MCF 10A (cell line): ENCODE results near the gene VN1R2. TPM values are rescaled to one million over a fixed set of nuclear protein-coding genes. Genes with fewer than 3 reads are reported as not detected.
"Not testable (repeated sequence)": the region's sequence is repeated elsewhere in the genome, so short reads cannot be mapped to it uniquely, and the experiment has no call there.

Source experiments
- BruUV-seq: library from RNA; stranded (reverse); fragments of 400-500 nt; replicated peaks from 2 replicates; lab custom pipeline; 2021; lab: Mats Ljungman, UMichigan
- CTCF ChIA-PET: fragments of 300-600 bp; sonication (Branson Sonifier 250); formaldehyde crosslinking; extraction: SDS; loops from one replicate; lab custom pipeline; 2021; ENCODE audit warnings: antibody characterized with exemption, inconsistent platforms; lab: Yijun Ruan, JAX
- POLR2A ChIA-PET: fragments of 300-600, 350-650 bp; sonication (Branson Sonifier 250); formaldehyde crosslinking; extraction: SDS; loops from one replicate; lab custom pipeline; 2020; ENCODE audit warnings: antibody characterized with exemption, inconsistent platforms; lab: Yijun Ruan, JAX
- DNase-seq: peaks from one replicate; pipeline ENCODE4 v3.0.0-alpha.2; 2018; ENCODE audit not compliant: unreplicated experiment
- H3K27ac Mint-ChIP-seq: one replicate; pipeline ENCODE4 v1.8.0; 2022; ENCODE audit warnings: mild to moderate bottlenecking, low read depth, mixed read lengths; ENCODE audit not compliant: unreplicated experiment
- H3K27me3 Mint-ChIP-seq: one replicate; pipeline ENCODE4 v1.8.0; 2022; ENCODE audit warnings: mixed read lengths; ENCODE audit not compliant: insufficient read depth, unreplicated experiment
- H3K36me3 Mint-ChIP-seq: one replicate; pipeline ENCODE4 v1.8.0; 2022; ENCODE audit warnings: mild to moderate bottlenecking, moderate library complexity, mixed read lengths; ENCODE audit not compliant: insufficient read depth, unreplicated experiment
- H3K4me1 Mint-ChIP-seq: one replicate; pipeline ENCODE4 v1.8.0; 2022; ENCODE audit warnings: mixed read lengths; ENCODE audit not compliant: insufficient read depth, unreplicated experiment
- H3K4me3 Mint-ChIP-seq: one replicate; pipeline ENCODE4 v1.8.0; 2022; ENCODE audit warnings: mild to moderate bottlenecking, moderate library complexity, mixed read lengths; ENCODE audit not compliant: unreplicated experiment
- H3K9me3 Mint-ChIP-seq: one replicate; pipeline ENCODE4 v1.8.0; 2022; ENCODE audit warnings: mixed read lengths; ENCODE audit not compliant: unreplicated experiment
- CTCF ChIP-seq: fragments of 200-600 bp; IDR thresholded peaks from one replicate; pipeline ENCODE4 v1.8.0; 2022; ENCODE audit warnings: antibody characterized with exemption, mild to moderate bottlenecking; ENCODE audit not compliant: unreplicated experiment
- intact Hi-C: fragments of 100-400 bp; cut with micrococcal nuclease; formaldehyde crosslinking; loops from 2 replicates; pipeline ENCODE4 v1.14.1; 2022
- total RNA-seq: library from RNA; stranded (reverse); gene quantifications from 2 replicates; pipeline ENCODE4 v1.2.3, GENCODE V29; 2022

VN1R2 gene
- total RNA-seq, 1 experiment from 2014 or later: not detected

DNA sequence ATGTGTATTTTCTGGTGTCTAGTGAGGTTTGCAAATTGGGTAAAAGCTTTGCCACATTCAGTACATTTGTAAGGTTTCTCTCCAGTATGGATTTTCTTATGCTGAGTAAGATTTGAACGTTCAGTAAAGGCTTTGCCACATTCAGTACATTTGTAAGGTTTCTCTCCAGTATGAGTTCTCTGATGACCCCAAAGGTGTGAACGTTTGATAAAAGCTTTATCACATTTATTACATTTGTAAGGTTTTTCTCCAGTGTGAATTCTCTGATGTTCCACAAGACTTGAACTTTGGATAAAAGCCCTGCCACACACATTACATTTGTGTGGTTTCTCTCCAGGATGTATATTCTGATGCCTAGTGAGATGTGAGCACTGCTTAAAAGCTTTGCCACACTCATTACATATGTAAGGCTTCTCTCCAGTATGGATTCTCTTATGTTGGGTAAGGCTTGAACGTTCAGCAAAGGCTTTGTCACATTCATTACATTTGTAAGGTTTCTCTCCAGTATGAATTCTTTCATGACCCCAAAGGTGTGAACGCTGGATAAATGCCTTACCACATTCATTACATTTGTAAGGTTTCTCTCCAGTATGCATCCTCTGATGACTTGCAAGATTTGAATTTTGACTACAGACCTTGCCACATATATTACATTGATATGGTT, 20.8 kb upstream of the VN1R2 start:
- Mint-ChIP-seq H3K9me3 (peaks cover 36% of the 10 kb centered on the region), H3K36me3 (no peaks in the 10 kb centered on the region), H3K27me3 (no peaks in the 10 kb centered on the region), H3K27ac (no peak overlapping the region), H3K4me3 (no peak overlapping the region), H3K4me1 (no peaks in the 10 kb centered on the region)
- ChIA-PET CTCF (interaction anchor here (0.7 to 1.3 kb wide), 3 partner anchors 10 to 253 kb away, joined by 3 to 6 read pairs (median 3); no protein-coding TSS in a partner anchor), POLR2A (no interaction called here)
- intact Hi-C loops: no loop called here
- BruUV-seq: no TSS peak
- DNase-seq: no peak
- no peak for TF ChIP-seq CTCF

- no TSS peak for BruUV-seq
- no peaks in the 10 kb centered on the region for H3K36me3 Mint-ChIP-seq
- H3K4me1 Mint-ChIP-seq: no peaks in the 10 kb centered on the region
- no peaks in the 10 kb centered on the region for H3K27me3 Mint-ChIP-seq
- DNase-seq: no peak
- peaks cover 37% of the 10 kb centered on the region for H3K9me3 Mint-ChIP-seq
- no peak for TF ChIP-seq CTCF
- intact Hi-C loops: no loop called here
- CTCF ChIA-PET: no interaction called here
- POLR2A ChIA-PET: no interaction called here
- H3K4me3 Mint-ChIP-seq: no peak overlapping the region
- H3K27ac Mint-ChIP-seq: no peak overlapping the region
Measured at GRCh38 chr19:53246498-53246897, 11.6 kb upstream of the VN1R2 start.

DNA sequence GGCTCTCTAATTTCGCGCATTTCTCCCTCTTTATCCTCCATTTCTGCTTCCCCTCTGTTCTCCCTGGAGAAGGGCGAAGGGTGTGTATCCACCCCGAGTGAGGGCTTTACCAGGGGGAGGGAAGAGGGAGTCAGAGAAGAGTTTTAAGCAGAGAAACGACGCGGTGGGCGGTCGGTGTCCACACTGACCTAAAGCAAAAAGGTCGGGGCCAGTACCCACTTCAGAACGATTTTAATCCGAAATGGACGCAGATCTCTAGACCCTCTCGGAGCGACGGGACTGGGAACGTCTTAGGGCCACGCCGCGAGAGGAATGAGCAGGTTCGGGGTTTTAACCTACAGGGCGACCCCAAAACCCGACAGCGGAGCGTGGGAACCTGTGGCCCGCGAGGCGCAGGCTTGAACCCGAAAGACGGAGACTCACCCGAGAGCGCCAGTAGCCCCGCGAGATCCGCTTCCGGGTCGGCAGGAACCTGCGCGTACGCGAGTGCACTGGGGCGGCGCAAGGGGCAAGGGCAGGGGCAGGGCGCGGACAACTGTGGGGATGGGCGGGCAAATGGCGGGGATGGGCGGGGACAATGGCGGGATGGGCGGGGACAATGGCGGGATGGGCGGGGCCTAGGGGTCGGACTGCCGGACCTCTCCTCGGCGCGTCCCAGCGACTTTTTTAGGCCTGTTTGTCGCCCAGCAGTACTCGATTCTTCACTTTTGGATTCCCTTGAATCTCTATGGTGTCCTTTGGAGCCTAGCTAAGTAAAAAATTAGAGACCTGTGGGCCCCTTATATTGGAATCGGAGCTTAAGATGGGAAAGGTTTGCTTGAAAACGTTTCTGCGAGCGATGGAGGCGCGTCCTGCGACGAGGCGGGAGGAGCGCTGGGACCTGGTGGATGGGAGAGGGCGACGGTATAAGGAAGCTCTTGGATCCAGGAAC, 3.4 kb upstream of the VN1R2 start, which contains the start of gene ZNF677:
Gene ZNF677, minus strand, starts transcription at position 463 of the 931 bp plus-strand sequence. CDS start 3,323 bp downstream, outside the sequence.
- Mint-ChIP-seq H3K4me3 (no peak within 1 kb of the TSS), H3K27me3 (no peaks in the 10 kb centered on the region), H3K27ac (no peak within 1 kb of the TSS), H3K9me3 (peaks cover 36% of the 10 kb centered on the region), H3K4me1 (no peaks in the 10 kb centered on the region), H3K36me3 (peaks cover 5% of the 10 kb centered on the region)
- ChIA-PET POLR2A (no interaction called here), CTCF (no interaction called here)
- intact Hi-C loops: no loop called here
- DNase-seq: no peak
- BruUV-seq: no TSS peak
- no peak for TF ChIP-seq CTCF

DNA sequence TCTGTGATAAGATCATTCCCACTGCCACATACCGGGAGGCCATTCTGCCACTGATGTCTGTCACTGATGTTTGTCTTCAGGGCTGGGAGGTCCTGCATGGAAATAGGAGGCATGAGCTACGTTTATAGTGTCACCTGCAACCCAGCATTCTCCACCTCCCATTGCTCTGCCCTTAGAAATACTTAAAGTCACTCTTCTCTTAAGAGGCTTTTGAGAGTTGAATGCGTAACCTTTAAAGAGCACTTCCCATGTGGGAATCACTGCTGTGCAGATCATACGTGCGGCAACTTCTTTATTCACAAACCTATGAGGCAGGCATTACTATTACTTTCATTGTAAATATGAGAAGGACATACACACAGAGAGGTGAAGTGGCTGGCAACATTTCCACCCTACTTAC, 9.5 kb downstream of the VN1R2 start, which contains the start of gene VN1R4:
Gene VN1R4, minus strand, starts transcription at position 101 of the 400 bp plus-strand sequence. Its CDS starts 58 bp downstream, at position 43.
- intact Hi-C loops, H3K27me3 Mint-ChIP-seq, H3K4me1 Mint-ChIP-seq, POLR2A ChIA-PET, H3K36me3 Mint-ChIP-seq, CTCF ChIA-PET, BruUV-seq, H3K4me3 Mint-ChIP-seq, DNase-seq, H3K27ac Mint-ChIP-seq: not testable (repeated sequence)
- peaks cover 48% of the 10 kb centered on the region for H3K9me3 Mint-ChIP-seq

- peaks cover 46% of the 10 kb centered on the region for H3K9me3 Mint-ChIP-seq
- CTCF ChIA-PET, H3K4me1 Mint-ChIP-seq, H3K27me3 Mint-ChIP-seq, POLR2A ChIA-PET, H3K27ac Mint-ChIP-seq, intact Hi-C loops, H3K36me3 Mint-ChIP-seq, DNase-seq, BruUV-seq, H3K4me3 Mint-ChIP-seq: not testable (repeated sequence)
Measured at GRCh38 chr19:53269861-53270260, 11.8 kb downstream of the VN1R2 start.
